HG03439 (cell line): ENCODE measurements around the gene ELP1.

Source experiments
- ATAC-seq: cut with Tn5 transposase; IDR thresholded peaks from one replicate; pipeline ENCODE4 v1.9.1; 2021; ENCODE audit warnings: mild to moderate bottlenecking, moderate library complexity; ENCODE audit not compliant: unreplicated experiment

The ELP1 gene

DNA sequence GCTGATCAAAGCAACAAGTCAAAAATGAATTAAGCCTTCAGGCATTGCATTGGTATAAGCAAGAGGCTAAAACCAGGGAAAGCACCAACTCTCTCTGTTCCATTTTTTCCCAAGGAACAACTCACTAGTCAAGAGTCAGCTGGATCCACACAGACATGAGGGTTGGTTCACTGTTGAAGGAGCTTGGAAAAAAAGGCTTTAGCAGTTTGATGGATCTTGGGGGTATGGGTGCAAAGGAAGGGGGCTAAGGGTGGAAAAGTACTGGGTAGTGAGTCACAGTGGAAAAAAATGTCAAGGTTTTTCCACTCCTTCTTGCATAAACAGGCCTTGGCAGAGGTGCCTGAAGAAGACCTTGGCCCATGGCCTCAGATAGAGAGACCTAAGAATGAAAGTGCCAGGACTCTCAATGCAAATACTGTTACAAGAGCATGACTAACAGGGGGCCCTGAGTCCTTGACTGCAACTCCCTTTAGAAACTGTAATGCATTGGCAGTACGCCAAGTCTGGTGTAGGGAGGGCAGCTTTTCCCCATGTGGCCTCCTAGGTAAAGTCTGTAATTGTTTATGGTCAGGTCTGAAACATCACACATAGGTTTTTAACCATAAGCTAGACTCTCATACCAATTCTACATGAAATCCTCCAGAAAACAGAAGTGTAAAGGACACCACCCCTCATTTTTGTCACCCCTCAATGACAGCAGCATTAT lies 48.1 kb downstream of the ELP1 start:
- peak; percentile 98 for ATAC-seq

DNA sequence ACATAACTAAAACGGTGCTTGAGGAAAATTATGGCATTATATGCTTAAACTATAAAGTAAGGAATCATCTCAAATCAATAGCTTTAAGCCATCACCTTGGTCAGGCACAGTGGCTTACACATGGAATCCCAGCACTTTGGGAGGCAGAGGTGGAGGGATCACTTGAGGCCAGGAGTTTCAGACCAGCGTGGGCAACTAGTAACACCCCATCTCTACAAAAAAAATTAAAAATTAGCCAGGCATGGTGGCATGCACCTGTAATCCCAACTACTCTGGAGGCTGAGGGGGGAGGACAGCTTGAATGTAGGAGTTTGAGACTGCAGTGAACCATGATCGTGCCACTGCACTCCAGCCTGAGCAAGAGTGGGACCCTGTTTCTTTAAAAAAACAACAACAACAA lies 49.2 kb downstream of the ELP1 start:
- ATAC-seq, result no peak

DNA sequence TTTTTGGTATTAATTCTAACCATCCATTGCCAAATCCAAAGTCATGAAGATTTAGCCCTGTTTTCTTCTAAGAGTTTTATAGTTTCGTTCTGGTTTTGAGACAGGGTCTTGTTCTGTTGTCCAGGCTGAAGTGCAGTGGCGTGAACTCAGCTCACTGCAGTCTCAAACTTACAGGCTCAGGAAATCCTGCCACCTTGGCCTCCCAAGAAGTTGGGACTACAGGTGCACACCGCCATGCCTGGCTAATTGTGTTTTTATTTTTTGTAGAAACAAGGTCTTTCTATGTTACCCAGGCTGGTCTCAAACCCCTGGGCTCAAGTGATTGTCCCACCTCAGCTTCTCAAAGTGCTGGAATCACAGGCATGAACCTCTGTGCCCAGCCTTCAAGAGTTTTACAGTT lies 50.8 kb downstream of the ELP1 start:
- no peak for ATAC-seq

DNA sequence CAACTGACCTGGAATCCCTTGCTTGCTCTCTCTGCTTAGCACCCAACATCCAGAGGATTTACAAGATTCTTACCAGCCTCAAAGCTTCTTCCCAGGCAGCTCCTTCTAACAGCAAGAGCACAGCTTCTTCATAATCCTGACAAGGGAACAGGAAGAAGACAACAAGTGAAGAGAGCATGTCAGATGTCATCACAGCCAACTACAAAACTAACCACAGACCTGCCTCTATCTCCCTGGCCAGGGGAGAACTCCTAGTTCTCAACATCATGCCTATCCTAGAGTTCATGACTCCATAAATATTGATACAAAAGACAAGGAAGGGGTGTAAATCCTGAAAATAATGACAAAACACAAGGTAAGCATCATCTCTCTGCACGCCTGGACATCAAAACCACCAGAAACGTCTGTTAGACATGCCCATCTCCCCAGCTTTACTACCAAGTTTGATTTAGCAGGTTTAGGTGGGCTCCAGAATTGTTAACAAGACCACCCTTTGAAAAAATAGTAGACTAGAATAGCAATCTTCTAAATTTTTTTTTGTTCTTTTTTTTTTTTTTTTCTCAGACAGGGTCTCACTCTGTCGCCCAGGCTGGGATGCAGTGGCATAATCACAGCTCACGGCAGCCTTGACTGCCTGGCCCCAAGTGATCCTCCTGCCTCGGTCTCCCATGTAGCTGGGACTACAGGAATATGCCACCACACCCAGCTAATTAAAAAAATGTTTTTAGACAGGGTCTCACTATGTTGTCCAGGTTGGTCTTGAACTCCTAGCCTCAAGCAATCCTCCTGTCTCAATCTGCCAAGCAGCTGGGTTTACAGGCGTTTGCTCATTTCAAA lies 51.7 kb downstream of the ELP1 start:
- no peak for ATAC-seq

DNA sequence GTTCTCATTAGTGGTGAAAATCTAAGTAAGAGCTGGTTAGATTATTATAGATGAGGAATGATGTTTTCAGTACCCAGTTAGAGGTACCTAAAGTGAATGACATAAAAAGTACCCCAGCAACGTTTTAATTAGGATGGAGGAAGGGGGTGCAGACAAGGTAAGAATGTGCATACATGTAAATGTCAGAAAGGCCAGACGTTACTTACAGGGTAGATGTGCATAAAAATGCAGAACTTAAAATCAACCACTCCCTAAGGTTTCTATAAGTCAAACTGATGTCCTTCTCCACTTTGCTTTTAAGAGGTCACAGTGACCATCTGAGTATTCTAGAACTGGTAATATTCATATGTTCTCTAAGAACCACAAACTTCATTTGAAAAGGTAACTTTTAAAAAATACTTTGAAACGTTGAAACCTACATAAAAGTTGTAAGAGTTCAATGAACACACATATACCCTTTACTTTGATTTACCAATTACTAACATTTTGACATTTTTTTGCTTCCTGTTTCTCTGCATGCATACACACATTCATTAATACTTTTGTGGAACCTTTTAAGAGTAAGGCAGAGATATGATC lies 53.1 kb downstream of the ELP1 start:
- no peak for ATAC-seq

DNA sequence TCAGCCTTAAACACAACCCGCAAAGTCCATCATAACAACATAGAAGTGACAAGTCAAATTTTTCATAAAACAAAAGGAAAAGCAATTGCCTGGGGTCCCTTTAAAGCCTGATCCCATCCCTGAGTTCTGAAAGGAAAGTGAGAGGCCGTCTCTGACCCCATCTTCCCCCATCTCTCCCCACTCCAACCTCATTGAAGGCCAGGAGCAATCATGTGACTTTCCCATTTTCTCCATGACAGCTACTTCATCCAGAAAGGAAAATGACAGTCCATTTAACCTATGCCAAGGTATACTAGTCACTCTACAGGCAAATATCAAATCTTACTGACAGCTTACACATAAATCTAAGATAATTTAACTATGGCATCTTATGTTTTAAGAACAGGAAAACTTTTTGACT lies 56.4 kb downstream of the ELP1 start:
- no peak for ATAC-seq

DNA sequence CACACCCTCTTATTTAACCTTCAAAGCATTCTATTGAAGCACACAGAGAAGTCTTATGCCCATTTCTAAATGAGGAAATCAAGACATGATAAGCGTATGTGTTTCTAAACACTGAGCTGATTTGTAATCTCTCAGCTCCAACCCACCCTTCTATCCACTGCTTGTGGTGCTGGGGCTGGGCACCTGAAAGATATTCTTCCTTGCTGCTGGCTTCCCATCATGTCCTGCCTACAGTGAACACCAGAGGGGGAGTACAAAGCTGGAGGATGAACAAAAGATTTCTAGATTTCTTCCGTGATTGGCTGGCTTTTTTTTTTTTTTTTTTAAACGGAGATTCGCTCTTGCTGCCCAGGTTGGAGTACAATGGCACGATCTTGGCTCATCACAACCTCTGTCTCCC lies 57.5 kb downstream of the ELP1 start:
- ATAC-seq, result no peak

DNA sequence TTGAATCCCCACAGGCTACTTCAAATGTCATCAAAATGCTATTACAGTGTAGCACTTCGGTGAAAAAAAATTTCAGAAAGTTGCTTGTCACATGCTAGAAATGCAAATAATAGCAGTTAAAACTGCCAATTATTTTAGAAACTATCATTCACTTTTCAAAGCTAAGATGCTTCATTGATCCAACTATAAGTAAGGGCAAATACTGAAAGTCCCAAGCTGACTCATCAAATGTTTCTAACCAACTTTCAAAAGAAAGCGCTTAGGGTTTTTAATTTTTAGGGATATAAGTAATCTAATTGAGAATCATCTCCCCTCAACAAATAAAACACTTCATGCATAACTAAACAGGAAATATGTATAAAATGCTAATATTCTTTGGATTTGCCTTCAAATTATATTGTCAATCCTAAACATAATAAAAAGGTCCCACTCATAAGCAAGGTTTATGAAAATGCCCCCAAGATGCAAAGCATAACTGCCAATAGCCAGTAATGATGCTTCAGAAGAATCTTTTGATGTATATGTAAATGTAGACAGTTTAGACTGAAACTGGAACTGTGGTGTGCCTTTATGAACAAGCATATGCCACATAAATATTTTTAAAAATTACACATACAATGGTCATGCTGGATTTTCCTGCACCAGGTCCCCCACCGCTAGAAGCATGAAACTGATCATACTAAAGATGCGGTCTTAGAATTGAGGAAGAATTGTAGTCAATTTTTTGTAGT lies 59.7 kb downstream of the ELP1 start:
- peak; percentile 53 for ATAC-seq

DNA sequence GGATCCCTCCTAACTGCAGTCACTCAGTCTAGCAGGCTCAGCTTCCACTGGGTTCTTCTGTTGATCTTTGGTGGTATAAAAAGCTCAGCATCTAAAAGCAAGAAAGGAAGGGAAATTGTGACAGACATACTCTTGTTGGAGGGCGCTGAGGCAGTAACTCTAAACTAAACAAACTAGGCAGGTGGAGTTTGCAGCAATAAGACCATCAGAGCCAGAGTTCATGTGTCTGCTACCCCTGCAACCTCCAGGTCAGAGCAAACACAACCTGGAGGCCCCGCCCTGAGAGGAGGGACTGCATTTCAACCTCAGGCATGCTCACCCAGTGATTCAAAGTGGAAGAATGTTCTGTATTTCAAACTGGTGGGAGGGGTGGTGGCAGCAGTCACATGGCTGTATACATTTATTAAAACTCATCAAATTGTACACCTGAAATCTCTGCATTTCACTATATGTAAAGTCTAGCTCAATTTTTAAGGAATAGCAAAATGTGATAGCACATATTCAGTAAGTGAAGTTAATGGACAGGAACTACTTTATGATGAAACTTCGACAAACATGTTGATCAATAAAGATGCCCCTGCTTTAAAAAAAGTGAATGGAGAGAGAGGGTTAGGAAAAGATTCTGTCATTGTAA lies 64.7 kb downstream of the ELP1 start:
- ATAC-seq, result no peak

DNA sequence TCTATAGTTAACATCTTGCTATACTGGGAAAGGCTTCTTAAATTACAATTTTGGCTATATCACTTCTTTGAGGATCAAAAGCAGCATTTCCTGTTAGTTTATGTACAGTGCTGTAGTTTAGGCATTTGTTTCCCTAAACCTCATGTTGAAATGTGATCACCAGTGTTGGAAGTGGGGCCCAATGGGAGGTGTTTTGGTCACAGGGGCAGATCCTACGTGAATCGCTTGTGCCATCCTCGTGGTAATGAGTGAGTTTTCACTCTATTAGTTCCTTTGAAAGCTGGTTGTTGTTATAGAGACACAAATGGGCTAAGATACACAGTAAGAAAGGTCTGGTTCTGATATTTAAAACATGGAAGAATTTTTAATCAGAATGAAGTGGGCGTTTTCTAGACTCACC lies 66.1 kb downstream of the ELP1 start:
- ATAC-seq, result no peak

DNA sequence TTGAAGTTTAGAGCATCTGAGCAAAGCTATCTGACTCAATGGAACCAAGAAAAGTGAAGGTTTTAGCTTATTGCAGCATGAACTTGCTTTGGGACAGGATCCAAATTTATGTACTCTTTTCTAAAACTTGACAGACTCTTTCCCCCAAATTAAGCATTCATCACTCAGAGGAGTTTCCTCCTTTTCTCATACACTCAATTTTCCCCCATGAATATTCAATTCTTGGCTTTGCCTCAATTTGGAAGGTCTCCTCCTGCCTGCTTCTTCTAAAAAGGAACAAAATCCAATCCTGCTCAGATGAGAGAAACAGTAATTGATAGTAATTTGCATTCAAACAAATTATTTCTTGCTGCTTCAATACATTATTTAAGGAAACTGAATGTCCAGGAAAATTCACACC lies 66.8 kb downstream of the ELP1 start:
- no peak for ATAC-seq

DNA sequence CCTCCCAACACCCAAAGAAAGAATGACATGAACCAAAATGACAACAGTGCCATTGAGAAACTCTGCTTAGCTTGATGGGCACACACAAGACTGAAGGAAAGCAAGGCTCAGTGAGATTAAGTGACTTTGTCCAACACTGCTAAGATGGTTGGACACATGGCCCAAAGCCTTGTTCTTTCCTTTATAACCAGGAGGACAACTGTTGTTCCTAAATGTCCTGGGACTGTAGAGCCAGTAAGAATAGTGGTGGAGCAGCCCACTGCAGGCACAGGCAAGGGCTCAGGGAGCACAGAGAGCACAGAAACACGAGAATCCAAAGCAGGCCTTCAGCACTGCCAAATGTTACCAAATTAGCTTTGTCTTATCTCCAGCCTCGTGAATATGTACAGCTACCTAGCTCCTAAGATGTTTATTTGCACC lies 67.9 kb downstream of the ELP1 start:
- ATAC-seq, result no peak

DNA sequence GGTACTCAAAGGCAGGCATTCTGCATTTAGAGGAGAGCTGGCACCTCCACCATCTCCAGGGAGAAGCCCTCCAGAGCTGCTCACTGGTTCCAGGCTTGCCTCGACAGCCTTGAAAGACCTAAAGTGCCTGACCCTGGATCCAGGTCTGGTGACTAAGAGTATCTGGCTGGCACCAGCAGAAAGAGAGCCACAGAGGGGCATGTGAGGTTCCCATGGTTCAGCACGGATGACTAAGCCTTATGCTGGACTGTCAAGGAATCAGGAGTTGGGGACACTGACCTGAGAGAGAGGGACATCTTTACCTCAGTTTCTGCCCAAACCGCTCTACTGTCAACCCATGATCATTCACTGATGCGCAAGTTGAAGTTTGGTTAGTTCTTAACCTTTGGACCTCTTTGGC lies 68.9 kb downstream of the ELP1 start:
- ATAC-seq, result no peak

DNA sequence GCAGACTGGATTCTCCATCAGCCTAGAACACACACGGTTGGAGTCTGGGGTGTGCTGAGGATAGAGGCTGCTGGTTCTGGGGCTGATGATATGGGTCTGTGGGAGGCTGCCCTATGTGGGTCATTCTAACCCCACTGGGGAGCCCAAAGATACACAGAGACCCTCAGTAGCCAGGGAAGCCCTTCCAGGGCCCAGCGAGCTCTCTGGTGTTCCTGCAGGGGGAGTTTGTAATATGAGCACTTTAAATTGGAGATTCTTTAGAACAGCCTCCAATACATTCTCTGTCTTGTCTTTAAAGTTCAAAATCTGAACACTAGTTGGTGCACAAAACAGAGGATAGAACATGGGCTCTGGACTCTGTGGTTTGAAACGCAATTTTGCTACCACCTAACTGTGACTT lies 69.5 kb downstream of the ELP1 start:
- no peak for ATAC-seq

DNA sequence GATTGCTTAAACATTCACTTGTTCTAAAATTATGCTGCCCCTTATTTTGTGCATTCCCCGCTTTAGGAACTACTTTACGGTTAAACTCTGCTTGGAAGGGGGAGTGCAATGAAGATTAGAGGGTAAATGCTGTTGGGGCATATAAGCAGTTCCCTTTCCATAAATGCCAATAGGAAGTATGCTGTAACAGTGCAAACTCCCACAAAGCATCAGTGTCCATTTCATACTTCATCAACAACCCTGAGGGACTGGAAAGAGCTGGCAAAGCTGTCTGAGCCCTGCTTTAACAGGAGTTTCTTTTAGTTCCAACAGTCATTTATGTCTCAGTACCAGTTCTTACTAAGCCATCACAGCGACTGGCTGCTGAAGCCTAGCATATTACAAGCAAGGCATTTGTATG lies 70.0 kb downstream of the ELP1 start:
- ATAC-seq, result no peak

DNA sequence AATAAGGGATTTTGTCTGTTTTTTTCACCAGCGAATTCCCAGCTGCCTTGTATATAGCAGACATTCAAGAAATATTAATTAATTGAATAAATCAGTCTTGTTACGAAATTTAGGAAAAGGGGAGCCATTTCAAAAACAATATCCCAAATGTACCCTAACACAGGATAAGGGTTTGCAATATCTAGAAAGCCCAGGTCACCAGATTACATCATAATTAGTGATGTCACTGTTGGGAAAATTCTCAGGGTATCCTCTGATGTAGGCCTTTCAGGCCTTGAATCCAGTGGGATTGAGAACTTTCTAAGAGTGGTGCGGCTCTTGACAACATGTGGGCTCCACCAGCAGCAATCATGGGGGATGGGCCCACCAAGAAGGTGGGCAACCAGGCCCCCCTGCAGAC lies 71.9 kb downstream of the ELP1 start, which contains the start of gene ACTL7A:
TSS of gene ACTL7A (plus strand) at position 270 of the 400 bp plus-strand sequence. CDS start at position 327, 57 bp downstream.
- no peak for ATAC-seq

DNA sequence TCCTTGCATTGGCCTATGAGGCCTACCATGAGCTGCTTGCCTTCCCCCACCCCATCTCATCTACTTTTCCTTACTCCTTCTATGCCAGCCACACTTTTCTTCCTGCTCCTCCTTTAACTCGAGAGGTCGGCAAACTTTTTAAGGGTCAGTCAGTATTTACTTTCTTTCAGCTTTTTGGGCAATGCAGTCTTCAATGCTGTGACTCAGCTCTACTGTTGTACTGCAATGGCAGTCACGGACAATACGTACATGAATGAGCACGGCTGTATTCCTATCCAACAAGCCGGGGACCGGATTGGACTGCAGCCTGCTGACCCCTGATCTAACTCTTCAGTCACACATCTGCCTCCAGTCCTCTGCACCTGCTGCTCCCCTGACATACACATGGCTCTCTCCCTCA lies 72.5 kb downstream of the ELP1 start:
- ATAC-seq, result no peak

DNA sequence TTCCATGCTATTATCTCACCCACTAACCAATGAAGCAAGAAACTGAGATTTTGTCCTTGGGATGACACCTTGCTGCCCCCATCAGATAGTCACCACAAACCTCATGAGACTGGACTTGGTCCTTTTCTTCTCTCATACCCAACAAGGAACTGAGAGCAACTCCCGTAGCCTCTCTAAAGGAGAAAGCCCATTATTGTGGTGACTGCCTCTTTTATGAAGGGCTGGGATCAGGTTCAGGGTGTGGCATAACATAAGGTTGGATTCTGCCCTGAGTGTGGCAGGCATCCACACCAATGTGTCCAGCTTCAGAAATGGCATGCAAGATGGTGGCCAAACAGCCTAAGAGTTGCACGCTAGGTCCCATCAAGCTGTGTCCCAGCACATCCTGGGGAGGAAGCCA lies 73.2 kb downstream of the ELP1 start:
- no peak for ATAC-seq

DNA sequence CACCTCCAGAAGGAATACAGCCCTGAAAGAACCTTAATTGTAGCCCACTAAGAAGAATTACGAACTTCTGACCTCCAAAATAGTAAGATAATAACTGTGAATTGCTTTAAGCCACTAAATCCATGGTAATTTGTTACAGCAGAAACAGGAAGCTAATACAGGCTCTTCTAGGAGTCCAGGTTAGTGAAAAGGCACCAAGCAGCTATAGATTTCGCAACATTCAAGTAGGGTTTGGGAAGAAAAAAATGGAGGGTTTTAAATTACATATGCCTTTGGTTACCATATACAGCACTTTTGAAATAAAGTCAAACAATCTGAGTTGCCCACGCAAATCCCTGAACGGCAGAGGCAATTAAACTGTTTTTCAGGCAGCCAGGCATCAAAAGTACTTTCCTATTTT lies 73.6 kb downstream of the ELP1 start:
- peak; percentile 10 for ATAC-seq

DNA sequence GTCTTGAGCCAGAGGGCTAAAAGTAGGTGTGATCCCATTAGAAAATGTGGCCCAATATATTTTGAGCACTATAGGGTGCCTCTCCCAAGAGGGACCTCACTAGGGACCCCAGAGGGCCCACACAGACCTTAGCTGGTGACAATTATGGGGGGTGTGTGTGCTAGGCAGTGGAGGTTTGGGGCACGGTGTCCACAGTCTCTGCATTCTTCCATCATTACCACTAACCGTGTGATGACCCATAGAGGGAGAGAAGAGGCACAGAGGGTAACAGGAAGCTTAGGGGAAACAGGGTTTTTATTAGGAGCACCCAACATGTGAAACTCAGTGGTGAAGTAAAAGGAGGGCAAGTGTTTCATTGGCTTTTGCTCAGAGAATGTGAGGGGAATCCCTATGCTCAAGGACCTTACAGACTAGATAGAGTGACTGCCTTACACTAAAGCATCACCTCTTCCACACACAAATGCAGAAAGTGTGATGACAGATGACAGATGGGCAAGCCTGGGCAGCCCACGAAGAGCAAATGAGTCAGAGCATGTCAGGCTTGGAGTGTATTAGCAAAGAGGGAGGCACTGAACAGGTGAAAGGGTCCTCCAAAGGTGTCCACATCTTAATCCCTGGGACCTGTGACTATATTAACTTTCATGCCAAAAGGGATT lies 74.3 kb downstream of the ELP1 start:
- ATAC-seq, result peak; percentile 84
